Activated naive CD8-positive, alpha-beta T cell (primary cell): ENCODE results near the gene TIMM9.
"Not testable (repeated sequence)": the region's sequence is repeated elsewhere in the genome, so short reads cannot be mapped to it uniquely, and the experiment has no call there.

Experiments
- H3K27ac Mint-ChIP-seq: one replicate; pipeline ENCODE4 v1.8.0; 2021; ENCODE audit warnings: mixed read lengths
- H3K27me3 Mint-ChIP-seq: one replicate; pipeline ENCODE4 v1.8.0; 2021; ENCODE audit warnings: mixed read lengths
- H3K36me3 Mint-ChIP-seq: one replicate; pipeline ENCODE4 v1.8.0; 2021; ENCODE audit warnings: mixed read lengths
- H3K4me1 Mint-ChIP-seq: one replicate; pipeline ENCODE4 v1.8.0; 2021; ENCODE audit warnings: low read depth, mixed read lengths
- H3K4me3 Mint-ChIP-seq: one replicate; pipeline ENCODE4 v1.8.0; 2021; ENCODE audit warnings: mild to moderate bottlenecking, mixed read lengths
- H3K9me3 Mint-ChIP-seq: one replicate; pipeline ENCODE4 v1.8.0; 2021; ENCODE audit warnings: low read depth, mixed read lengths

TIMM9 gene

GRCh38 chr14:58416934-58417333 lies 10.4 kb downstream of the TIMM9 start:
- not testable (repeated sequence) for H3K27me3 Mint-ChIP-seq, H3K9me3 Mint-ChIP-seq, H3K4me3 Mint-ChIP-seq, H3K27ac Mint-ChIP-seq
- Mint-ChIP-seq H3K36me3 (peaks cover 14% of the 10 kb centered on the region), H3K4me1 (peaks cover 24% of the 10 kb centered on the region)

GRCh38 chr14:58415636-58416547 lies 11.4 kb downstream of the TIMM9 start:
- Mint-ChIP-seq H3K9me3 (peaks cover 3% of the 10 kb centered on the region), H3K4me1 (peaks cover 22% of the 10 kb centered on the region), H3K36me3 (peaks cover 16% of the 10 kb centered on the region), H3K27me3 (no peaks in the 10 kb centered on the region), H3K27ac (no peak overlapping the region), H3K4me3 (no peak overlapping the region)

- Mint-ChIP-seq H3K27me3 (no peaks in the 10 kb centered on the region), H3K36me3 (peaks cover 16% of the 10 kb centered on the region), H3K4me1 (peaks cover 22% of the 10 kb centered on the region), H3K9me3 (peaks cover 3% of the 10 kb centered on the region), H3K27ac (no peak overlapping the region), H3K4me3 (no peak overlapping the region)
Measured at GRCh38 chr14:58414845-58415244, 12.5 kb downstream of the TIMM9 start.

GRCh38 chr14:58408681-58409215 lies 18.6 kb downstream of the TIMM9 start:
- Mint-ChIP-seq H3K27me3 (no peaks in the 10 kb centered on the region), H3K9me3 (no peaks in the 10 kb centered on the region), H3K4me3 (no peak overlapping the region), H3K4me1 (no peaks in the 10 kb centered on the region), H3K27ac (no peak overlapping the region), H3K36me3 (peaks cover 7% of the 10 kb centered on the region)

- Mint-ChIP-seq H3K4me1 (no peaks in the 10 kb centered on the region), H3K27me3 (no peaks in the 10 kb centered on the region), H3K27ac (no peak overlapping the region), H3K36me3 (peaks cover 8% of the 10 kb centered on the region), H3K4me3 (no peak overlapping the region), H3K9me3 (no peaks in the 10 kb centered on the region)
Measured at GRCh38 chr14:58401587-58401986, 25.7 kb downstream of the TIMM9 start.

GRCh38 chr14:58398895-58399294 lies 28.4 kb downstream of the TIMM9 start:
- H3K27ac Mint-ChIP-seq: no peak overlapping the region
- peaks cover 8% of the 10 kb centered on the region for H3K4me1 Mint-ChIP-seq
- H3K36me3 Mint-ChIP-seq: peaks cover 5% of the 10 kb centered on the region
- H3K9me3 Mint-ChIP-seq: no peaks in the 10 kb centered on the region
- H3K4me3 Mint-ChIP-seq: no peak overlapping the region
- no peaks in the 10 kb centered on the region for H3K27me3 Mint-ChIP-seq

GRCh38 chr14:58398495-58398894 lies 28.8 kb downstream of the TIMM9 start:
- Mint-ChIP-seq H3K27me3 (no peaks in the 10 kb centered on the region), H3K4me1 (peaks cover 8% of the 10 kb centered on the region), H3K9me3 (no peaks in the 10 kb centered on the region), H3K27ac (no peak overlapping the region), H3K4me3 (no peak overlapping the region), H3K36me3 (peaks cover 5% of the 10 kb centered on the region)

- H3K4me3 Mint-ChIP-seq: peak overlapping the region; percentile 15
- peaks cover 5% of the 10 kb centered on the region for H3K36me3 Mint-ChIP-seq
- H3K4me1 Mint-ChIP-seq: peaks cover 8% of the 10 kb centered on the region
- H3K27ac Mint-ChIP-seq: no peak overlapping the region
- H3K27me3 Mint-ChIP-seq: no peaks in the 10 kb centered on the region
- H3K9me3 Mint-ChIP-seq: no peaks in the 10 kb centered on the region
Measured at GRCh38 chr14:58397156-58397555, 30.2 kb downstream of the TIMM9 start.

- H3K9me3 Mint-ChIP-seq: no peaks in the 10 kb centered on the region
- peaks cover 5% of the 10 kb centered on the region for H3K36me3 Mint-ChIP-seq
- no peaks in the 10 kb centered on the region for H3K27me3 Mint-ChIP-seq
- peak within 1 kb of the TSS; percentile 80 for H3K4me3 Mint-ChIP-seq
- H3K27ac Mint-ChIP-seq: peak within 1 kb of the TSS; percentile 78
- peaks cover 8% of the 10 kb centered on the region for H3K4me1 Mint-ChIP-seq
Measured at GRCh38 chr14:58395812-58396788, 31.2 kb downstream of the TIMM9 start, which contains the start of gene TOMM20L. Gene TOMM20L (plus strand): TSS chr14:58395930. CDS start chr14:58395958, 28 bp downstream.

GRCh38 chr14:58395562-58395811 lies 31.8 kb downstream of the TIMM9 start:
- H3K4me3 Mint-ChIP-seq: peak overlapping the region; percentile 80
- no peaks in the 10 kb centered on the region for H3K27me3 Mint-ChIP-seq
- H3K9me3 Mint-ChIP-seq: no peaks in the 10 kb centered on the region
- peak overlapping the region; percentile 58 for H3K27ac Mint-ChIP-seq
- peaks cover 3% of the 10 kb centered on the region for H3K36me3 Mint-ChIP-seq
- H3K4me1 Mint-ChIP-seq: peaks cover 8% of the 10 kb centered on the region

GRCh38 chr14:58390830-58391229 lies 36.5 kb downstream of the TIMM9 start:
- Mint-ChIP-seq H3K27me3 (no peaks in the 10 kb centered on the region), H3K4me1 (peaks cover 4% of the 10 kb centered on the region), H3K9me3 (no peaks in the 10 kb centered on the region), H3K27ac (no peak overlapping the region), H3K4me3 (no peak overlapping the region), H3K36me3 (no peaks in the 10 kb centered on the region)

- Mint-ChIP-seq H3K9me3 (no peaks in the 10 kb centered on the region), H3K27me3 (no peaks in the 10 kb centered on the region), H3K27ac (no peak overlapping the region), H3K4me1 (no peaks in the 10 kb centered on the region), H3K4me3 (no peak overlapping the region), H3K36me3 (peaks cover 19% of the 10 kb centered on the region)
Measured at GRCh38 chr14:58376791-58377190, 50.5 kb downstream of the TIMM9 start.

GRCh38 chr14:58368956-58369355 lies 58.4 kb downstream of the TIMM9 start:
- Mint-ChIP-seq H3K27ac (no peak overlapping the region), H3K4me1 (no peaks in the 10 kb centered on the region), H3K9me3 (no peaks in the 10 kb centered on the region), H3K36me3 (peaks cover 22% of the 10 kb centered on the region), H3K27me3 (no peaks in the 10 kb centered on the region), H3K4me3 (no peak overlapping the region)

- Mint-ChIP-seq H3K9me3 (no peaks in the 10 kb centered on the region), H3K4me3 (no peak overlapping the region), H3K27ac (peak overlapping the region; percentile 22), H3K4me1 (no peaks in the 10 kb centered on the region), H3K36me3 (peaks cover 22% of the 10 kb centered on the region), H3K27me3 (no peaks in the 10 kb centered on the region)
Measured at GRCh38 chr14:58367296-58367695, 60.0 kb downstream of the TIMM9 start.

GRCh38 chr14:58364316-58364715 lies 63.0 kb downstream of the TIMM9 start:
- Mint-ChIP-seq H3K4me3 (no peak overlapping the region), H3K4me1 (no peaks in the 10 kb centered on the region), H3K27me3 (no peaks in the 10 kb centered on the region), H3K27ac (no peak overlapping the region), H3K36me3 (peaks cover 18% of the 10 kb centered on the region), H3K9me3 (no peaks in the 10 kb centered on the region)
